SHP77 (cell line): ENCODE measurements around the gene CCR6.

Experiments
- DNase-seq, 2 experiments: peaks; one replicate each; lab custom pipeline; 2025; lab: John Stamatoyannopoulos, UW

Gene CCR6

GRCh38 chr6:167120583-167120903 lies 2.4 kb upstream of the CCR6 start:
- no peak for DNase-seq

- no peak for DNase-seq
These were observed 1.5 kb upstream of the CCR6 start for GRCh38 chr6:167121335-167121841.

GRCh38 chr6:167122041-167122826 lies 662 bp upstream of the CCR6 start:
- no peak for DNase-seq

GRCh38 chr6:167124753-167125152 lies 1.9 kb downstream of the CCR6 start:
- no peak for DNase-seq

GRCh38 chr6:167125410-167125809 lies 2.5 kb downstream of the CCR6 start:
- no peak for DNase-seq

- DNase-seq, result no peak
These were observed 3.0 kb downstream of the CCR6 start for GRCh38 chr6:167125855-167126349.

GRCh38 chr6:167127785-167128531 lies 5.1 kb downstream of the CCR6 start:
- no peak for DNase-seq

GRCh38 chr6:167129159-167129558 lies 6.3 kb downstream of the CCR6 start:
- DNase-seq, result no peak

- DNase-seq, result no peak
These were observed 6.7 kb downstream of the CCR6 start for GRCh38 chr6:167129562-167129961.

- DNase-seq, result no peak
These were observed 7.2 kb downstream of the CCR6 start for GRCh38 chr6:167130008-167130677.

- no peak for DNase-seq
These were observed 8.1 kb downstream of the CCR6 start for GRCh38 chr6:167130712-167131684.

- no peak for DNase-seq
These were observed 11.8 kb downstream of the CCR6 start for GRCh38 chr6:167134448-167135328.

GRCh38 chr6:167136376-167136775 lies 13.5 kb downstream of the CCR6 start:
- DNase-seq, result no peak

GRCh38 chr6:167137081-167137480 lies 14.2 kb downstream of the CCR6 start:
- DNase-seq, result no peak

GRCh38 chr6:167137881-167138280 lies 15.0 kb downstream of the CCR6 start:
- DNase-seq, result no peak

GRCh38 chr6:167139761-167140160 lies 16.9 kb downstream of the CCR6 start:
- no peak for DNase-seq

GRCh38 chr6:167140589-167141474 lies 17.9 kb downstream of the CCR6 start:
- DNase-seq, result peak in 1 of 2 experiments; percentile 23

- DNase-seq, result peak; percentile 21 to 67
These were observed 19.0 kb downstream of the CCR6 start for GRCh38 chr6:167141667-167142432.

GRCh38 chr6:167142433-167142761 lies 19.5 kb downstream of the CCR6 start:
- no peak for DNase-seq
